HG03439 (cell line): Measurements from ENCODE around the gene RBFA.

Source experiments
- ATAC-seq: cut with Tn5 transposase; IDR thresholded peaks from one replicate; pipeline ENCODE4 v1.9.1; 2021; ENCODE audit warnings: mild to moderate bottlenecking, moderate library complexity; ENCODE audit not compliant: unreplicated experiment

The RBFA gene

GRCh38 chr18:80070825-80071224 is 36.6 kb downstream of the RBFA start:
- ATAC-seq, result no peak

- no peak for ATAC-seq
Measured at GRCh38 chr18:80074183-80074582, 39.9 kb downstream of the RBFA start.

- ATAC-seq, result no peak
Measured at GRCh38 chr18:80074697-80075096, 40.5 kb downstream of the RBFA start.

- no peak for ATAC-seq
Measured at GRCh38 chr18:80075940-80076339, 41.7 kb downstream of the RBFA start.

GRCh38 chr18:80076379-80076778 is 42.1 kb downstream of the RBFA start:
- ATAC-seq, result no peak

- ATAC-seq, result no peak
Measured at GRCh38 chr18:80077873-80078272, 43.6 kb downstream of the RBFA start.
